ENCODE results near the gene SYNGR1.

The SYNGR1 gene

GRCh38 chr22:39363751-39364515 lies 14.1 kb downstream of the SYNGR1 start:
- no peak for DNase-seq (ENCODE audit: extremely low spot score)
- ChIA-PET CTCF (interaction anchor here (0.6 kb wide), 1 partner anchor 165 kb away, joined by 3 read pairs; no protein-coding TSS in a partner anchor), POLR2A (interaction anchor here (0.5 kb wide), 1 partner anchor 32 kb away, joined by 3 read pairs; no protein-coding TSS in a partner anchor)
- TF ChIP-seq CTCF (IDR thresholded peaks at IDR 0.05; ENCODE audit: control extremely low read depth, extremely low read depth, low read depth, missing control alignments), result no peak

- DNase-seq (ENCODE audit: extremely low spot score), result no peak
- ChIA-PET POLR2A (no interaction called here), CTCF (interaction anchor here (1.1 kb wide), 1 partner anchor 22 kb away, joined by 5 read pairs; no protein-coding TSS in a partner anchor)
- TF ChIP-seq CTCF (IDR thresholded peaks at IDR 0.05; ENCODE audit: control extremely low read depth, extremely low read depth, low read depth, missing control alignments), result no peak
Measured at GRCh38 chr22:39364714-39365491, 15.1 kb downstream of the SYNGR1 start.

- POLR2A ChIA-PET, result no interaction called here
- no peak for TF ChIP-seq CTCF (IDR thresholded peaks at IDR 0.05; ENCODE audit: control extremely low read depth, extremely low read depth, low read depth, missing control alignments)
- CTCF ChIA-PET, result interaction anchor here (1.1 kb wide), 1 partner anchor 22 kb away, joined by 5 read pairs; no protein-coding TSS in a partner anchor
Measured at GRCh38 chr22:39365492-39365780, 15.6 kb downstream of the SYNGR1 start.

GRCh38 chr22:39367035-39367434 lies 17.2 kb downstream of the SYNGR1 start:
- DNase-seq (ENCODE audit: extremely low spot score), result no peak
- POLR2A ChIA-PET, result no interaction called here
- no peak for TF ChIP-seq CTCF (IDR thresholded peaks at IDR 0.05; ENCODE audit: control extremely low read depth, extremely low read depth, low read depth, missing control alignments)
- CTCF ChIA-PET, result interaction anchor here (1.6 kb wide), 1 partner anchor 47 kb away, joined by 3 read pairs; no protein-coding TSS in a partner anchor

More at GRCh38 chr22:39365492-39365780, 15.6 kb downstream of the SYNGR1 start:
- no peak for DNase-seq (ENCODE audit: extremely low spot score)

- POLR2A ChIA-PET, result interaction anchor here (0.6 kb wide), 1 partner anchor 155 kb away, joined by 3 read pairs; no protein-coding TSS in a partner anchor
- TF ChIP-seq CTCF (IDR thresholded peaks at IDR 0.05; ENCODE audit: control extremely low read depth, extremely low read depth, low read depth, missing control alignments), result no peak
- DNase-seq (ENCODE audit: extremely low spot score), result no peak
- CTCF ChIA-PET, result no interaction called here
Measured at GRCh38 chr22:39368461-39368911, 18.7 kb downstream of the SYNGR1 start.

GRCh38 chr22:39369186-39369585 lies 19.4 kb downstream of the SYNGR1 start:
- ChIA-PET POLR2A (no interaction called here), CTCF (interaction anchor here (1.7 kb wide), 1 partner anchor 200 kb away, joined by 3 read pairs; no protein-coding TSS in a partner anchor)
- TF ChIP-seq CTCF (IDR thresholded peaks at IDR 0.05; ENCODE audit: control extremely low read depth, extremely low read depth, low read depth, missing control alignments), result no peak
- DNase-seq (ENCODE audit: extremely low spot score), result no peak

Data from GM10248 (cell line).